Measurements from ENCODE around the gene CRKL.

- TF ChIP-seq KLF9 (tag by site-specific recombination; IDR thresholded peaks at IDR 0.05; ENCODE audit: low read depth) (no peak), ZNF302 (tag by site-specific recombination; IDR thresholded peaks at IDR 0.05; ENCODE audit: low read depth) (no peak), ZNF549 (tag by site-specific recombination; IDR thresholded peaks at IDR 0.05) (no peak), CTCF (tag by site-specific recombination; IDR thresholded peaks at IDR 0.05) (no peak), ZFP37 (tag by site-specific recombination; IDR thresholded peaks at IDR 0.05) (no peak), ZNF26 (tag by site-specific recombination; IDR thresholded peaks at IDR 0.05) (no peak), ZSCAN4 (tag by site-specific recombination; IDR thresholded peaks at IDR 0.05) (no peak), PRDM10 (tag by site-specific recombination; IDR thresholded peaks at IDR 0.05) (no peak), REST (tag by site-specific recombination; IDR thresholded peaks at IDR 0.05) (no peak), ZNF274 (IDR thresholded peaks at IDR 0.05; ENCODE audit: low read length) (no peak), ZNF274 (tag by site-specific recombination; IDR thresholded peaks at IDR 0.05; ENCODE audit: borderline replicate concordance) (no peak), ZNF398 (tag by site-specific recombination; IDR thresholded peaks at IDR 0.05) (no peak), AEBP2 (tag by site-specific recombination; IDR thresholded peaks at IDR 0.05; ENCODE audit: borderline replicate concordance) (no peak), ZBTB20 (tag by site-specific recombination; IDR thresholded peaks at IDR 0.05) (no peak), ZNF184 (tag by site-specific recombination; IDR thresholded peaks at IDR 0.05) (no peak)
These were observed 70.2 kb downstream of the CRKL start for GRCh38 chr22:20987375-20987774.

Data from HEK293 (cell line).